H1 (cell line): ENCODE data around the gene STXBP5. TPM values are rescaled to one million over a fixed set of nuclear protein-coding genes. Genes with fewer than 3 reads are reported as not detected.

Source experiments
- CTCF ChIA-PET: fragments of 300-600 bp; sonication (Branson Sonifier 250); formaldehyde crosslinking; loops from one replicate; lab custom pipeline; 2021; ENCODE audit not compliant: partially characterized antibody; lab: Charles Lee
- POLR2A ChIA-PET: fragments of 300-600 bp; sonication (Branson Sonifier 250); formaldehyde crosslinking; loops from one replicate; lab custom pipeline; 2021; ENCODE audit warnings: inconsistent platforms; ENCODE audit not compliant: partially characterized antibody; lab: Charles Lee
- DNase-seq, 2 experiments: peaks; one replicate each; pipeline versions ENCODE4 v3.0.0 to v3.0.0-alpha.2; 2010 to 2022; ENCODE audit warnings: low spot score in 2 of 2, low read depth in 1 of 2, mixed read lengths in 1 of 2
- FAIRE-seq: peaks from 2 replicates; lab custom pipeline; 2011; peaks lifted over from hg19 to GRCh38; lab: Jason Lieb, UNC
- H2AFZ ChIP-seq: 2 replicates; pipeline ENCODE4 v1.8.1; 2012; ENCODE audit warnings: low read length, inconsistent platforms
- H2AK5ac ChIP-seq: 2 replicates; pipeline ENCODE4 v1.6.1; 2013; ENCODE audit warnings: low read depth, low read length
- H2BK120ac ChIP-seq: replicated peaks from 2 replicates; pipeline ENCODE3; 2013; ENCODE audit warnings: low read depth, low read length, inconsistent platforms
- H2BK12ac ChIP-seq: 2 replicates; pipeline ENCODE4 v1.6.1; 2013; ENCODE audit warnings: low read depth, low read length
- H2BK15ac ChIP-seq: 2 replicates; pipeline ENCODE4 v1.6.1; 2013; ENCODE audit warnings: low read length
- H2BK20ac ChIP-seq: 2 replicates; pipeline ENCODE4 v1.6.1; 2013; ENCODE audit warnings: low read length
- H2BK5ac ChIP-seq: 2 replicates; pipeline ENCODE4 v1.6.1; 2013; ENCODE audit warnings: low read depth, low read length
- H3K14ac ChIP-seq: 2 replicates; pipeline ENCODE4 v1.6.1; 2013; ENCODE audit warnings: inconsistent platforms; ENCODE audit not compliant: insufficient read length
- H3K18ac ChIP-seq: 2 replicates; pipeline ENCODE4 v1.6.1; 2013; ENCODE audit warnings: low read length; ENCODE audit errors: extremely low read depth
- H3K23ac ChIP-seq: 2 replicates; pipeline ENCODE4 v1.6.1; 2013; ENCODE audit warnings: inconsistent platforms; ENCODE audit not compliant: insufficient read length
- H3K23me2 ChIP-seq: 2 replicates; pipeline ENCODE4 v1.6.1; 2013; ENCODE audit warnings: low read depth, low read length
- H3K27ac ChIP-seq: 2 replicates; pipeline ENCODE4 v1.6.1; 2011; ENCODE audit warnings: low read depth, low read length, inconsistent platforms
- H3K27me3 ChIP-seq, 4 experiments: replicated peaks in 1 of 4; 1 replicate in 1 of 4; 2 replicates in 3 of 4; pipeline versions ENCODE4 v1.6.1 to v1.8.1; 2011 to 2013; ENCODE audit warnings: low read length in 3 of 4, mild to moderate bottlenecking in 3 of 4, inconsistent platforms in 2 of 4, mixed read lengths in 2 of 4, moderate library complexity in 1 of 4; ENCODE audit not compliant: control insufficient read depth in 3 of 4, insufficient read depth in 3 of 4; ENCODE audit errors: extremely low read depth in 1 of 4
- H3K36me3 ChIP-seq, 4 experiments: 2 replicates each; pipeline versions ENCODE4 v1.6.1 to v1.8.1; 2011 to 2013; ENCODE audit warnings: mild to moderate bottlenecking in 4 of 4, low read length in 3 of 4, moderate library complexity in 2 of 4, control low read depth in 1 of 4, inconsistent platforms in 1 of 4; ENCODE audit not compliant: insufficient read depth in 4 of 4, control insufficient read depth in 2 of 4
- H3K4ac ChIP-seq: replicated peaks from 2 replicates; pipeline ENCODE3; 2013; ENCODE audit warnings: low read length, low read depth, mixed read lengths, inconsistent platforms; ENCODE audit not compliant: insufficient read length
- H3K4me1 ChIP-seq, 4 experiments: replicated peaks in 1 of 4; 1 replicate in 1 of 4; 2 replicates in 3 of 4; pipeline versions ENCODE4 v1.6.1 to v1.8.1; 2011 to 2013; ENCODE audit warnings: low read length in 3 of 4, inconsistent platforms in 2 of 4, mixed read lengths in 1 of 4; ENCODE audit not compliant: insufficient read depth in 4 of 4, control insufficient read depth in 3 of 4
- H3K4me2 ChIP-seq, 2 experiments: 2 replicates each; pipeline versions ENCODE4 v1.6.1 to v1.8.1; 2011 to 2013; ENCODE audit warnings: low read depth in 2 of 2, low read length in 2 of 2, control low read depth in 1 of 2, inconsistent platforms in 1 of 2, mild to moderate bottlenecking in 1 of 2; ENCODE audit not compliant: insufficient read depth in 1 of 2
- H3K4me3 ChIP-seq, 4 experiments: fragments of 200-600, 300-600 bp in 1 of 4; sonication (generic), shearing (Covaris generic), sonication (Bioruptor Twin) in 1 of 4; 2 replicates each; pipeline versions ENCODE4 v1.5.1 to v1.8.1; 2011 to 2016; ENCODE audit warnings: low read length in 4 of 4, low read depth in 3 of 4, control low read depth in 2 of 4, inconsistent platforms in 2 of 4, mild to moderate bottlenecking in 2 of 4, mixed read lengths in 1 of 4, moderate library complexity in 1 of 4; ENCODE audit not compliant: insufficient read depth in 2 of 4; ENCODE audit errors: extremely low read depth in 1 of 4
- H3K56ac ChIP-seq: replicated peaks from 2 replicates; pipeline ENCODE3; 2013; ENCODE audit warnings: low read depth, mild to moderate bottlenecking, mixed read lengths, low read length, inconsistent platforms; ENCODE audit not compliant: insufficient read length
- H3K79me1 ChIP-seq: 2 replicates; pipeline ENCODE4 v1.6.1; 2013; ENCODE audit warnings: low read depth, low read length, control low read depth
- H3K79me2 ChIP-seq, 2 experiments: 2 replicates each; pipeline versions ENCODE4 v1.6.1 to v1.8.1; 2012 to 2013; ENCODE audit warnings: low read length in 2 of 2, mild to moderate bottlenecking in 2 of 2, inconsistent platforms in 1 of 2; ENCODE audit not compliant: insufficient read depth in 2 of 2, control insufficient read depth in 1 of 2
- H3K9ac ChIP-seq, 4 experiments: replicated peaks in 1 of 4; 1 replicate in 1 of 4; 2 replicates in 3 of 4; pipeline versions ENCODE4 v1.6.1 to v1.8.1; 2011 to 2013; ENCODE audit warnings: low read depth in 3 of 4, low read length in 3 of 4, control low read depth in 2 of 4, mild to moderate bottlenecking in 2 of 4, moderate library complexity in 2 of 4, inconsistent platforms in 1 of 4; ENCODE audit errors: extremely low read depth in 1 of 4
- H3K9me3 ChIP-seq, 2 experiments: 2 replicates each; pipeline versions ENCODE4 v1.6.1 to v1.8.1; 2012 to 2013; ENCODE audit warnings: mild to moderate bottlenecking in 2 of 2, moderate library complexity in 2 of 2, control low read depth in 1 of 2, inconsistent platforms in 1 of 2, low read depth in 1 of 2, low read length in 1 of 2, mixed read lengths in 1 of 2; ENCODE audit not compliant: insufficient read depth in 2 of 2
- H4K20me1 ChIP-seq, 2 experiments: replicated peaks in 1 of 2; 2 replicates each; pipeline versions ENCODE3 to v1.8.1; 2011 to 2013; ENCODE audit warnings: inconsistent platforms in 2 of 2, low read length in 2 of 2, mild to moderate bottlenecking in 1 of 2; ENCODE audit not compliant: insufficient read depth in 2 of 2, control insufficient read depth in 1 of 2
- H4K5ac ChIP-seq: 2 replicates; pipeline ENCODE4 v1.6.1; 2013; ENCODE audit warnings: low read length, low read depth, mixed read lengths, inconsistent platforms; ENCODE audit not compliant: insufficient read length
- H4K8ac ChIP-seq: 2 replicates; pipeline ENCODE4 v1.8.0; 2013; ENCODE audit warnings: mild to moderate bottlenecking, moderate library complexity, low read length, inconsistent platforms; ENCODE audit not compliant: insufficient read depth; ENCODE audit errors: extremely low read depth
- H4K91ac ChIP-seq: replicated peaks from 2 replicates; pipeline ENCODE3; 2013; ENCODE audit warnings: low read length, mixed read lengths, inconsistent platforms; ENCODE audit not compliant: insufficient read length
- ASH2L ChIP-seq: fragments of 200-600, 300-600 bp; sonication (generic); IDR thresholded peaks from one replicate; pipeline ENCODE4 v1.7.1; 2017; ENCODE audit warnings: low read length
- BACH1 ChIP-seq: IDR thresholded peaks from 2 replicates; pipeline ENCODE4 v1.6.1; 2012; ENCODE audit warnings: low read length, improper control_type of control experiment
- BCL11A ChIP-seq, 2 experiments: IDR thresholded peaks; one replicate each; pipeline ENCODE4 v1.6.1; 2011; ENCODE audit warnings: low read depth in 2 of 2, low read length in 2 of 2, mild to moderate bottlenecking in 2 of 2
- RNF2 ChIP-seq: fragments of 200-900, 300-1000 bp; sonication (generic); IDR thresholded peaks from 2 replicates; pipeline ENCODE4 v1.7.1; 2016; ENCODE audit warnings: borderline replicate concordance, low read depth, mild to moderate bottlenecking, antibody characterized with exemption, low read length; ENCODE audit not compliant: poor library complexity, severe bottlenecking; ENCODE audit errors: missing control alignments
- SAP30 ChIP-seq: fragments of 300-600 bp; sonication (generic); IDR thresholded peaks from 2 replicates; pipeline ENCODE4 v1.7.1; 2012; ENCODE audit warnings: low read length, moderate library complexity, mild to moderate bottlenecking, inconsistent platforms; ENCODE audit not compliant: insufficient read depth, insufficient replicate concordance
- SUZ12 ChIP-seq: fragments of 200-600 bp; sonication (generic); IDR thresholded peaks from 2 replicates; pipeline ENCODE4 v1.6.1; 2012; ENCODE audit warnings: mild to moderate bottlenecking, inconsistent platforms, low read length, moderate library complexity, mixed read lengths
- TAF7 ChIP-seq: optimal IDR thresholded peaks from 2 replicates; pipeline ENCODE3; 2011; ENCODE audit warnings: low read depth, mild to moderate bottlenecking, inconsistent platforms, low read length, moderate library complexity, borderline replicate concordance
- TBP ChIP-seq: IDR thresholded peaks from 2 replicates; pipeline ENCODE4 v1.6.1; 2011; ENCODE audit warnings: low read depth, low read length, improper control_type of control experiment
- WGBS, 2 experiments: shearing (Covaris generic) in 1 of 2; methylation state at CpG; one replicate each; pipeline versions ENCODE4 v1.1.6 to v1.1.7; 2013 to 2015; ENCODE audit warnings: low lambda C conversion rate in 2 of 2, mixed read lengths in 2 of 2, inconsistent platforms in 1 of 2, low coverage in 1 of 2, missing lambda C conversion rate in 1 of 2; ENCODE audit not compliant: insufficient replicate concordance in 2 of 2, insufficient coverage in 1 of 2, insufficient read length in 1 of 2; ENCODE audit errors: extremely low coverage in 1 of 2, missing lambda C conversion rate in 1 of 2; 5-methylcytosine and 5-hydroxymethylcytosine counted together
- polyA plus RNA-seq, 7 experiments: library from polyadenylated mRNA; depleted of rRNA in 3 of 7; stranded (reverse) in 5 of 7; unstranded in 2 of 7; fragments of >200 nt in 5 of 7; fragments of 200-250 nt in 2 of 7; gene quantifications; 1 replicate in 5 of 7; 2 replicates in 1 of 7; 4 replicates in 1 of 7; pipeline versions ENCODE4 v1.2.1 to v1.2.3, GENCODE V29; 2011 to 2013; ENCODE audit warnings: missing spikeins in 2 of 7, mixed read lengths in 2 of 7
- total RNA-seq: library from RNA; stranded (reverse); fragmentation: NEBNext Ultra II Directional; extraction: Animal tissue kit (Norgen Biotek cat#: 25700); gene quantifications from 2 replicates; pipeline ENCODE4 v1.2.1, GENCODE V29; 2021

STXBP5 gene
- total and polyA plus RNA-seq, 2 of the 8 experiments (the other 6 are each of a cell fraction or from before 2014, with no cell fraction given): 2.7 to 10.8 TPM

GRCh38 chr6:147238906-147239305, 34.7 kb downstream of the STXBP5 start:
- Histone ChIP-seq H3K27ac (no peak overlapping the region), H2AFZ (no peak overlapping the region), H3K4me2 (no peak overlapping the region), H3K4ac (no peak overlapping the region), H3K56ac (no peak overlapping the region), H2BK120ac (no peak overlapping the region), H4K8ac (no peak overlapping the region), H2AK5ac (no peak overlapping the region), H3K4me1 (peaks cover 0 to 3% (median 0%) of the 10 kb centered on the region in 4 experiments; a peak in 1 of 7 replicates), H3K14ac (no peak overlapping the region), H2BK5ac (no peak overlapping the region), H3K79me1 (no peaks in the 10 kb centered on the region), H3K27me3 (no peaks in the 10 kb centered on the region), H2BK12ac (no peak overlapping the region), H4K5ac (no peak overlapping the region), H3K36me3 (no peaks in the 10 kb centered on the region), H3K4me3 (no peak overlapping the region), H4K20me1 (no peaks in the 10 kb centered on the region), H3K79me2 (no peaks in the 10 kb centered on the region), H3K9ac (no peak overlapping the region), H3K23me2 (no peaks in the 10 kb centered on the region), H3K9me3 (no peaks in the 10 kb centered on the region), H2BK20ac (no peak overlapping the region), H3K18ac (no peak overlapping the region), H2BK15ac (no peak overlapping the region), H3K23ac (no peak overlapping the region), H4K91ac (no peak overlapping the region)
- WGBS, 2 experiments: 91% methylated on average over 5 of the region's 5 CpGs; no CpG with 5 or more reads in 1 of the 2 experiments
- no peak for TF ChIP-seq TAF7
- TF ChIP-seq RNF2: no peak
- no peak for TF ChIP-seq BACH1
- no peak for TF ChIP-seq ASH2L
- TF ChIP-seq SAP30: no peak
- no peak for TF ChIP-seq BCL11A (IDR thresholded peaks at IDR 0.05; ENCODE audit: low read depth in 2 of 2, low read length in 2 of 2)
- no peak for TF ChIP-seq TBP
- TF ChIP-seq SUZ12: no peak
- no peak for DNase-seq
- no peak for FAIRE-seq
- ChIA-PET POLR2A (no interaction called here), CTCF (no interaction called here)
